HG02610 (cell line): ENCODE results near the gene SLC22A14.
"Not testable (repeated sequence)": the region's sequence is repeated elsewhere in the genome, so short reads cannot be mapped to it uniquely, and the experiment has no call there.

Experiments
- ATAC-seq: cut with Tn5 transposase; IDR thresholded peaks from one replicate; pipeline ENCODE4 v1.9.1; 2021; ENCODE audit warnings: mild to moderate bottlenecking, moderate library complexity; ENCODE audit not compliant: unreplicated experiment

The SLC22A14 gene, protein sequence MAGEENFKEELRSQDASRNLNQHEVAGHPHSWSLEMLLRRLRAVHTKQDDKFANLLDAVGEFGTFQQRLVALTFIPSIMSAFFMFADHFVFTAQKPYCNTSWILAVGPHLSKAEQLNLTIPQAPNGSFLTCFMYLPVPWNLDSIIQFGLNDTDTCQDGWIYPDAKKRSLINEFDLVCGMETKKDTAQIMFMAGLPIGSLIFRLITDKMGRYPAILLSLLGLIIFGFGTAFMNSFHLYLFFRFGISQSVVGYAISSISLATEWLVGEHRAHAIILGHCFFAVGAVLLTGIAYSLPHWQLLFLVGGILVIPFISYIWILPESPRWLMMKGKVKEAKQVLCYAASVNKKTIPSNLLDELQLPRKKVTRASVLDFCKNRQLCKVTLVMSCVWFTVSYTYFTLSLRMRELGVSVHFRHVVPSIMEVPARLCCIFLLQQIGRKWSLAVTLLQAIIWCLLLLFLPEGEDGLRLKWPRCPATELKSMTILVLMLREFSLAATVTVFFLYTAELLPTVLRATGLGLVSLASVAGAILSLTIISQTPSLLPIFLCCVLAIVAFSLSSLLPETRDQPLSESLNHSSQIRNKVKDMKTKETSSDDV

DNA sequence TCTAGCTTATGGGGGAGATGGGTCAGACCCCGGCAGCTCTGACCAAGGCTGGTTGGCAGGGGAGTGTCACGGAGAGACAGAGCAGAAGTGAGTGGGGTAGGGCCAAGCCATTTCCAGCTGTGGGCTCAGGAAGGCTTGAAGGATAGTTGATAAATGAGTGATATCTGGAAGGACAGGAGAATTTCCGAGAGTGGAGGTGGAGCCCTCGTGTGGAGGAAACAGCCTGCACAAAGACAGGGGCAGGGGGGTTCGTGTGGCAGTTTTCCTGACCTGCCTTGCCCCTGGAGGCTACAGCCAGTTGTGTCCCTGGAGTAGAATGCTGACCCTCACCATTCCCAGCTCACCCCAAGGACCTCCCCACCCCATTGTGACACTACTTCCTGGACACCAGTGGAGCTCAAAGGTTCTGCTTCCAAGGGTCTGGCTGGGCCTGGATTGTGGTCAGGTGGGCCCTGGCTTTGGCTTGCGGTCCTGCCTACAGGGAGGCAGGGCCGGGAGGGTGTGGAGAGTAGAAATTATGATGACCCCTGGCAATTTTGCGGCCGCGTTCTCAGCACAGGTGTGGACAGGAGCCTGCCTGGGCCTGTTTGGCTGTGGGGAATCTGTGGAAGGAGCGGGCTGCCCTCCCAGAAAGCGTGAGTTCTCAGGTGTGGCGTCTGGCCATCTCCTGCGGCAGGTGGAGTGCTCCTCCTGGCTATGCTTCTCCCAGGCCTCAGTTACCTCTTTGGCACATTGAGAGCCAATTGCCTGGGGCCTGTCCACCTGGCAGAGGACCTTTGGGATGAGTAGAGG lies at the start of gene SLC22A14:
TSS of gene SLC22A14 (plus strand) at position 400 of the 792 bp plus-strand sequence. CDS start 23,733 bp downstream, outside the sequence.
- ATAC-seq, result no peak

DNA sequence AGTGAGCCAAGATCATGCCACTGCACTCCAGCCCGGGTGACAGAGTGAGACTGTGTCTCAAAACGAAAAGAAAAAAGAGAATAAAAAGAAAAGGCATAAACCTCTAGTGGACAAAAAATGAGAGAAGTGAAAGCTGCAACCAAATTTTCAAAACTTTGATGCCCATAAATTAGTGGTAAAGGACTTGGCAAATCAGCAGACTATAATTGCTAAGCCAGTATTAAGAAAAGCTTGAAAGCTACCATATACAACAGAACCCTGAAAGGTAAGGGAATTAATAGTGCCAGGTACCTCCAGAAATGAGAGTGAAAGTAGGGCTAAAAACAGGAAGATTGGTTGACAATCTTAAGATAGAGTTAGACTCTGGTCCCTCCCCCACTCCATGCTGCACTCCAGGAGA lies 49.4 kb upstream of the SLC22A14 start:
- peak; percentile 44 for ATAC-seq

DNA sequence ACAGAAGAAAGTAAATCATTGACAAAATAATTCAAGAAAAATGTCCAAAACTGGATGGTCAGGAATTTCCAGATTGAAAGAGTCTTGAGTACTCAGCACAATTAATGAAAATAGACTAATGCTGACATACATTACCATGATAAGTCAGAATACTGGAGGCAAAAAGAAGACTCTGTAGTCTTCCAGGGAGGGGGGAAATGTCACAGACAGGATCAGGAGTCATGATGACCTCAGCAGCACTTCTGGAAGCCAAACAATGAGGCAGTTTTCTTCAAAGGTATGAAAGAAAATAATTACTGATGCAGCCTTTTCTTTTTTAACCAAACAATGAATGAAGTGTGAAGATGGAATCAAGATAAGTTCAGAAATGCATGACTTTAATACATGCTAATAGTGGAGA lies 46.6 kb upstream of the SLC22A14 start:
- no peak for ATAC-seq

GRCh38 chr3:38238416-38239008 lies 43.6 kb upstream of the SLC22A14 start:
- ATAC-seq, result no peak

DNA sequence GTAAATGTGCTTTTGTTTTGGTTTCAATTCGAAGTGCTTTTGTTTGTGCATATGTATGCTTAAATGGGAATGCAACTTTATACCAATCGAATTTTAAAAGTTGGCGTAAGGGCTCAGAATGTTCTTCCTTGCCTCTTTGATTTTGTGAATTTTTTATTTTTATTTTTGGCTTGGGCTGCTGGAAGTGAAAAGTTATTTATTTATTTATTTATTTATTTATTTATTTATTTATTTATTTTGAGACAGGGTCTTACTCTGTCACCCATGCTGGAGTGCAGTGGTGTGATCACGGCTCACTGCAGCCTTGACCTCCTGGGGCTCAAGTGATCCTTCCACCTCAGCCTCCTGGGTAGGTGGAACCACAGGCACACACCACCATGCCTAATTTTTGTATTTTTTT lies 39.3 kb upstream of the SLC22A14 start:
- ATAC-seq, result not testable (repeated sequence)

DNA sequence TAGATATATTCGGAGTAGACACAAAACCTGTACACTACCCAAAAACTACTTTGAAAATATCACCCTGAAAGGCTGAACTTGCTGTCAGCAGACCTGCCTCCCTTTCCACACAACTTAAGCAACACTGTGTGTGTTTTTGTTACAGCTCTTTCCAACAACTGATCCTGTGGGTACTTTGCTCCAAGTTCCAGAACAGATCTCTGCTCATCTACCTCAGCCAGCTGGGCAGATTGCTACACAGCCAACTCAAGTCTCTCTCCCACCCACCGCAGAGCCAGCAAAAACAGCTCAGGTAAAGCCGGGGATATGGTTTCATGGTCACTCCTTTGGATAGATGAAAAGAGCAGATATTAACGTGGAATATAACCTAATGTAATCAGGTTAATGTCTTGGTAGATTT lies 36.2 kb upstream of the SLC22A14 start:
- no peak for ATAC-seq

DNA sequence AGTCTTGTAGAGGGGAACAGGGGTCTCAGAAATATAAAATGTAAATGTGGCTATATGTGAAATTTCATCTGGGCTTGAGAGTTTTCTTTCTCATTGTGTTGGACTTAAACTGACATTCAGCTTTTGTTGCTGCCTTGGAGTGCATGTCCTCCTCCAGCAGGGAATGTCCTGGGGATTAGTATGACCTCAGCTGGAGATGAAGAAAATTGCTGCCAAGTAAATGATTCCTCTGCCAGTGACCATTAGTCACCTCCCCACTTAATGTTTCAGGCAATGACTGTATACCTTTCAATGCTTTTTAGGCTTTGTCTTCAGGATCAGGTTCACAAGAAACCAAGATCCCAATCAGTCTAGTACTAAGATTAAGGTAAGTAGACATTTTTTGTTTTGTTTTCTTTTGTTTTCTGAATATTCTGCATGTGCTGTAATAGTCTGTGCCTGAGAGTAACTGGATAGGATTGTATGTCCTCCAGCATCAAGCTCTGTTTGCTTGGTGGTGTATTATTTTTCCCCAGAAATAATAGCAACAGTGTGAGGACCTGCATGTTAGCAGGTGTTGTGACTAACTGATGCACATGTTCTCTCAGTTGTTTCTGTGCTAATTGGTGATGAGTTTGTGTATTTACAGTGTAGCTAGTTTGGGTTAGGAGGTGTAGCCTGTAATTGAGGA lies 34.6 kb upstream of the SLC22A14 start:
- no peak for ATAC-seq

DNA sequence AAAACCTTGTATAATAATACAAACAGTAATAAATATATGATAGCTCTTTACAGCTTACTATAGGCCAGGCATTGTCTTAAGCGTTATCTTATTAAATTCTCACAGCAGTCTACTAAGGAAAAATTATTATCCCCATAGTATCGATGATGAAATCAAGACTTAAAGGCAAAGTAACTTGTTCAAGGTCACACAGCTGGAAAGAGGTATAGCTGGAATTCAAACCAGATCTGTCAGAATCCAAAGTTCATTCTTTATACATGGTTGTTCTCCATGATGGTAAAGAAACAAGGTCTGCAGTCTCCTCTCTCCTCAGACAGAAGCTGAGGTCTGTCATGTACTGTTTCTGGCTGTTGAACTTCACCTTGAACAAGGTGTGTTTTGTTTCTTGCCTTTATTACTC lies 31.9 kb upstream of the SLC22A14 start:
- ATAC-seq, result no peak

- no peak for ATAC-seq
These were observed 30.9 kb upstream of the SLC22A14 start for GRCh38 chr3:38251197-38251596.

- ATAC-seq, result no peak
These were observed 28.4 kb upstream of the SLC22A14 start for GRCh38 chr3:38253704-38254103.

DNA sequence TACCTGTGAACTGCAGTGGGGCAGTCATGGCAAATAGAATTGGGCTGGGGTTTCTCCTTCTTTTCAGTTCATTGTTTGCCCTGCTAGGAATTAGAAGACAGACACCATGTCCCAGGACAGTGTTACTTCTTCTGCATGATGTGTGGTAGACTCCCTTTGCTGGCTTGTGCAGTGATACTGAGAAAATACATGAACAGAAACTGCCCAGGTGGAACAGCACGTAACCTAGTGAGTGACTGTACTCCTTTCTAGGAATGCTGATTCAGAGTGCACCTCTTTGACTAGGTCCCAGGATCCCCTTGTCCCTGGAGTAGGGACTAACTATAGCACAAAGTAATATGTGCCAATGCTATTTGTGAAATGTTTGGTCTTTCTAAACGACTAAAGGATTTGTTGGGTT lies 27.2 kb upstream of the SLC22A14 start:
- no peak for ATAC-seq

DNA sequence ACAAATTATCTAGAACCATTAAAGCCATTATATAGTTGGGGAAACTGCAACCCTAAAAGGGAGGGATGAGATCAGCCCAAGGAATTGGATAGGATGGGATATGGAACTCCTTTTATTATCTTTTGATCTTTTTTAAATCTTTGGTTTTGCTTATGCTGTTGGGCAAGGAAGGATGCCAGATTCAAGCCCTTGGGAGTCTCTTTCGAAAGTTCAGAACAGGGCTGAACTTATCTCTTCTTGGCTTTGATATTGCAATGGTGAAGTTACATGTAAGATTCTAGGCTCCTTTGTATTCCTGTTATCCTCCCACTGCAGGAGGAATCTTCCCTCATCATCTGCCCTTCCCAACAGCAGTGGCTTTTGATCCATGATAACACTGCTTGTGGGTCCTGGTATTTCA lies 26.5 kb upstream of the SLC22A14 start:
- ATAC-seq, result no peak

DNA sequence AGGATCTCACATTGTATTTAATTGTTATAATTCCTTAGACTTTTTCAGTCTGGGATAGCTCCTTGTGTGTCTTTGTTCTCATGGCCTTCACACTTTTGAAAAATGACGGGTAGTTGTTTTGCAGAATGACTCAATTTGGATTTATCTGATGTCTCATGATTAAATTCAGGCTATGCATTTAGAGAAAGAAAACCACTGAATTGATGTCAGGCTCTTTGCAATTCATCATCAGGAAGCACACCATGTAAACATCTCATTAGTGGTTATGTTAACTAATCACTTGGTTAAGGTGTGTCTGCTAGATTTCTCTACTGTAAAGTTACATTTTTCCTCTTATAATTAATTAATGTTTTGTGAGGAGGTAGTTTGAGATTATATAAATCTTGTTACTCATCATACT lies 24.5 kb upstream of the SLC22A14 start:
- no peak for ATAC-seq

DNA sequence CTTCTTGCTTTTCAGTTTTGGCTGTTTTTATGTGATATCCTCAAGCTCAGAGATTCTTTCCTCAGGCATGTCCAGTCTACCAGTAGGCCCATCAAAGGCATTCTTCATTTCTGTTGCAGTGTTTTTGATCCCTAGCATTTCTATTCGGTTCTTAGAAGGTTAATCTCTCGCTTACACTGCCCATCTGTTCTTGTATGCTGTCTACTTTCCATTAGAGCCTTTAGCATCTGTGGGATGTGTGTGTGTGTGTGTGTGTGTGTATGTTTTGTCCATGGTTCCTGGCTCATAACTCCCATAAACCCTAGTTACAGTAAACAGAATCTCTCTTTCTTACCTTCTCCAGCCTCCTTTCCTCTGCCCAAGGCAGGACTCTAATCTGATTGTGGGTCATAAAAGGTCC lies 21.6 kb upstream of the SLC22A14 start:
- no peak for ATAC-seq

- no peak for ATAC-seq
These were observed 17.7 kb upstream of the SLC22A14 start for GRCh38 chr3:38264353-38264771.

DNA sequence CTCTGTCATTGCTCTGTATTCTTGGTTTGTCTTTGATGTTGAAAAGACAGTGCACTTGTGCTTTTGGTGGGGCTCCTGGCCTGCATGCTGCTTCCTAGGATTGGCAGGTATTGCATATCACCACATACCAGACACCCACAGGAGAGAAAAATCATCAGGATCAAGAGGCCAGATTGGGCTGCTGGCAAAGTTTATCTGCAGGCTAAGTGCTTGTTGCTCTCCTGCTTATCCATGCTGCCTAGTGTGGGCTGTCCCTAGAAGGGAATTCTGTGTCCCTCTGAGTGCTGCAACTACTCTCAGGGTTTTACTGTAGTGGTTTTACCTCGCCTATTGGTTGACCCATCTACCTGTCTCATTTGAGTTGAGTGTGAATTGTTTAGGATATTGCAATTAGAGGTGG lies 17.3 kb upstream of the SLC22A14 start:
- ATAC-seq, result no peak

- no peak for ATAC-seq
These were observed 16.3 kb upstream of the SLC22A14 start, which contains the start of gene SLC22A13 for GRCh38 chr3:38265604-38266307. SLC22A13 (plus strand) TSS chr3:38265812; CDS start chr3:38265861, 49 bp downstream.

GRCh38 chr3:38266810-38267209 lies 15.3 kb upstream of the SLC22A14 start:
- no peak for ATAC-seq

GRCh38 chr3:38267662-38268061 lies 14.4 kb upstream of the SLC22A14 start:
- no peak for ATAC-seq

GRCh38 chr3:38268087-38268486 lies 14.0 kb upstream of the SLC22A14 start:
- ATAC-seq, result no peak
